Measurements from ENCODE around the gene ATP5F1B. TPM values are rescaled to one million over a fixed set of nuclear protein-coding genes. Genes with fewer than 3 reads are reported as not detected.

The ATP5F1B gene
- 1,192 TPM for polyA plus RNA-seq (ENCODE audit: insufficient read length)
- long read RNA-seq, donor 1, transcript ATP5F1B-208 (2 exons, 457 nt): minor isoform, 50 of 885 reads
- long read RNA-seq, donor 1, transcript ATP5F1B-201 (10 exons, 1,839 nt): major isoform, 263 of 885 reads
- long read RNA-seq, donor 1, partial matches to known transcripts: 561 of 885 reads
- long read RNA-seq, donor 1, other reads (novel, unspliced or antisense): 7 of 885 reads
- long read RNA-seq, donor 2, transcript ATP5F1B-201 (10 exons, 1,839 nt): major isoform, 226 of 730 reads
- long read RNA-seq, donor 2, transcript ATP5F1B-206 (3 exons, 863 nt): minor isoform, 5 of 730 reads
- long read RNA-seq, donor 2, transcript ATP5F1B-208 (2 exons, 457 nt): minor isoform, 38 of 730 reads
- long read RNA-seq, donor 2, partial matches to known transcripts: 452 of 730 reads
- long read RNA-seq, donor 2, other reads (novel, unspliced or antisense): 9 of 730 reads
- long read RNA-seq, donor 3, transcript ATP5F1B-208 (2 exons, 457 nt): minor isoform, 38 of 784 reads
- long read RNA-seq, donor 3, transcript ATP5F1B-201 (10 exons, 1,839 nt): major isoform, 183 of 784 reads
- long read RNA-seq, donor 3, transcript ATP5F1B-206 (3 exons, 863 nt): minor isoform, 8 of 784 reads
- long read RNA-seq, donor 3, partial matches to known transcripts: 548 of 784 reads
- long read RNA-seq, donor 3, other reads (novel, unspliced or antisense): 7 of 784 reads
- long read RNA-seq, donor 4, transcript ATP5F1B-201 (10 exons, 1,839 nt): minor isoform, 6 of 86 reads
- long read RNA-seq, donor 4, transcript ATP5F1B-208 (2 exons, 457 nt): major isoform, 19 of 86 reads
- long read RNA-seq, donor 4, partial matches to known transcripts: 59 of 86 reads
- long read RNA-seq, donor 4, other reads (novel, unspliced or antisense): 0 of 86 reads
- long read RNA-seq, donor 5, transcript ATP5F1B-206 (3 exons, 863 nt): minor isoform, 8 of 1,551 reads
- long read RNA-seq, donor 5, transcript ATP5F1B-201 (10 exons, 1,839 nt): major isoform, 355 of 1,551 reads
- long read RNA-seq, donor 5, transcript ATP5F1B-208 (2 exons, 457 nt): minor isoform, 58 of 1,551 reads
- long read RNA-seq, donor 5, partial matches to known transcripts: 1,104 of 1,551 reads
- long read RNA-seq, donor 5, other reads (novel, unspliced or antisense): 26 of 1,551 reads
- long read RNA-seq, donor 6, transcript ATP5F1B-208 (2 exons, 457 nt): minor isoform, 45 of 924 reads
- long read RNA-seq, donor 6, transcript ATP5F1B-206 (3 exons, 863 nt): minor isoform, 6 of 924 reads
- long read RNA-seq, donor 6, transcript ATP5F1B-201 (10 exons, 1,839 nt): major isoform, 235 of 924 reads
- long read RNA-seq, donor 6, partial matches to known transcripts: 638 of 924 reads
- long read RNA-seq, donor 6, other reads (novel, unspliced or antisense): 0 of 924 reads
- long read RNA-seq, donor 7, transcript ATP5F1B-206 (3 exons, 863 nt): minor isoform, 8 of 1,094 reads
- long read RNA-seq, donor 7, transcript ATP5F1B-201 (10 exons, 1,839 nt): major isoform, 379 of 1,094 reads
- long read RNA-seq, donor 7, transcript ATP5F1B-208 (2 exons, 457 nt): minor isoform, 56 of 1,094 reads
- long read RNA-seq, donor 7, partial matches to known transcripts: 627 of 1,094 reads
- long read RNA-seq, donor 7, other reads (novel, unspliced or antisense): 24 of 1,094 reads
- long read RNA-seq, donor 8, transcript ATP5F1B-208 (2 exons, 457 nt): minor isoform, 11 of 297 reads
- long read RNA-seq, donor 8, transcript ATP5F1B-201 (10 exons, 1,839 nt): major isoform, 113 of 297 reads
- long read RNA-seq, donor 8, partial matches to known transcripts: 165 of 297 reads
- long read RNA-seq, donor 8, other reads (novel, unspliced or antisense): 5 of 297 reads

DNA sequence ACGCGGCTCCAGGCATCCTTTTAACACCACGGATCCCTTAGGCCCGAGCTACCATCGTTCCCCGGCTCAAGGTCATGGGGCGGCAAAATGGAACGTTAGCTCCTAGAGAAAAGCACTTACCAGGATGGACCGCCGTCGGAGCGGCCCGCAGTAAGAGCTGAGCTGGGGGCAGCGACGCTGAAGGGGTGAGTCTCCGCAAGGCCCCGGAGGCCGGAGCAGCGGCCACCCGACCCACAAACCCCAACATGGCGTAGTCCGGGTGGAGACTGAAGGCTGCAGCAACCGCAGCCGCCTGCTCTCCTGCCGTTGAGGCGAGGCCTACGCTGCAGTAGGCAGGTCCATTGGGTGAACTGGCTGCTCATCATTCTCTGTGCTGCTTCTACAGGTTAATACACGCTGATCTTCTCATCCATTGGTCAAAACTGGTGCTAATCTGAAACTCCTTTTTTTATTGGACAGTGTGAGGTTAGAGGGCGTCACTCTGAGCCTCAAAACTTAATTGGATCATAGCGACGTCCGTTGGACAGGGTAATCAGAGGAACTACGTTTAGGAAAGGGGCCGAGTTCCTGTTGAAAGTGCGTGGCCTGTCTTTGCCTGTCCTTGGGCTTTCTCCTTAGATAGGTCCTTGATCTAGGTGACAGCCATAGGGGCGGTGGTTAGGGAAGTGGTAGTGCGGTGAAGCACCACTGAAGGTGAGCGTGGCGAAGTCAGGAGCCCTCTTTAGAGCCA is at the start of gene ATP5F1B:
ATP5F1B (minus strand) TSS at position 268 of the 730 bp plus-strand sequence; CDS start at position 247, 21 bp downstream.
- DNase-seq: peak; percentile 100

DNA sequence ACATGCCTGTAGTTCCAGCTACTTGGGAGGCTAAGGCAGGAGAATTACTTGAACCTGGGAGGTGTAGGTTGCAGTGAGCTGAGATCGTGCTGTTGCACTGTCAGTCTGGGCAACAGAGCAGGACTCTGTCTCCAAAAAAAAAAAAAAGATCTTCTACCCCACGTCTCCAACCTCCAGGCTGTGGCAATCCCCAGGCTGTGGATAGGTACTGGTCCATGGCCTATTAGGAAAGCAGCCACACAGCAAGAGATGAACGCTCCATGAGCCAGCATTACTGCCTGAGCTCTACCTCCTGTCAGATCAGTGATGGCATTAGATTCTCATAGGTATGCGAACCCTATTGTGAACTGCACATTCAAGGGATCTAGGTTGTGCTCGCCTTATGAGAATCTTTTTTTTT is 48.4 kb upstream of the ATP5F1B start:
- no peak for DNase-seq

DNA sequence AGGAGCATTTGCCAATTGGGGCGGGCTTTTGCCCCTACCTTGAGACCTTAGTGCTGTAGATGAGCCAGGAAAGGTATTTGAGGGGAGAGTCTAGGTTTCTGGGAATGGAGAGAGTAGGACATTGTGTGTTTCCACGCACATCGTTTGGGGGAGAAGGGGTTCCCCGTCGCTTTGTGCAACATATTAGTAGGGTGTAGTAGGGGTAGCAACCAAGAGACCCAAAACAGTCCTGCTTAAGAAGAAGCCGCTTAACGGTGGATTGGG is 43.0 kb upstream of the ATP5F1B start:
- DNase-seq: no peak

DNA sequence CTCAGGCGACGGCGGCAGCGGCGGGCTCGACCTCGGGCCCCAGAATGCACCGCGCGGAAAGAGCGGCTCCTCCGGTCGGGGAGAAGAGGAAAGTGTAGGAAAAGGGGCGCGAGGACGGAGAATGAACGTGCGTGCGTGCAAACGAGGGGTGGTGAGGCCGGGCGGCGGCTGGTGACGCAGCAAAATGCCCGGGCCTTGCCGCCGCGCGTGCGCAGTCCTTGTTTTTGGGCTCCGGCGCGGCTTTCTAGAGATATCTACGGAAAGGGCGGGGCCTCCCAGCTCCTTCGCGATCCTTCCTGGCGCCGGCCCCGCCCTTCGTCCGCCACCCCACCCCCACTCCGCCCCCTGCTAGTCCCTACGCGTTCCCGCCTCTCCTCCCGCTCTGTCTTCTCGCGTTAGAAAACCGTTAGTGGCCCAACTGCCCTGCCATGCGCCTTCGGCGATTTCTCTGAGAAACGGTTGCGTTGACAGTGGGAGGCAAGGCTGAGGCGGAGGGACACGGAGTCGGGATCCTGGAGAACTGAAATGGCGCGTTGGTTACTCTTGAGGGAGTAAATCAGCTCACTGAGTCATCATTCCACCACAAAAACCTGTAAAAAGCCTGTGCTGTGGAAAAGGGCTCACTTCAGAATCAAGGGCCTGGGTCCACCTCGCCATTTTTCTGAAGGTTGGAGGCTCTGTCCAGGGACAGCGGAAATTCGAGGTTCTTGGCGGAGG is 42.5 kb upstream of the ATP5F1B start, which contains the start of gene PTGES3:
PTGES3 (minus strand) TSS at position 156 of the 717 bp plus-strand sequence. CDS start 285 bp downstream, outside the sequence.
- peak; percentile 98 for DNase-seq

DNA sequence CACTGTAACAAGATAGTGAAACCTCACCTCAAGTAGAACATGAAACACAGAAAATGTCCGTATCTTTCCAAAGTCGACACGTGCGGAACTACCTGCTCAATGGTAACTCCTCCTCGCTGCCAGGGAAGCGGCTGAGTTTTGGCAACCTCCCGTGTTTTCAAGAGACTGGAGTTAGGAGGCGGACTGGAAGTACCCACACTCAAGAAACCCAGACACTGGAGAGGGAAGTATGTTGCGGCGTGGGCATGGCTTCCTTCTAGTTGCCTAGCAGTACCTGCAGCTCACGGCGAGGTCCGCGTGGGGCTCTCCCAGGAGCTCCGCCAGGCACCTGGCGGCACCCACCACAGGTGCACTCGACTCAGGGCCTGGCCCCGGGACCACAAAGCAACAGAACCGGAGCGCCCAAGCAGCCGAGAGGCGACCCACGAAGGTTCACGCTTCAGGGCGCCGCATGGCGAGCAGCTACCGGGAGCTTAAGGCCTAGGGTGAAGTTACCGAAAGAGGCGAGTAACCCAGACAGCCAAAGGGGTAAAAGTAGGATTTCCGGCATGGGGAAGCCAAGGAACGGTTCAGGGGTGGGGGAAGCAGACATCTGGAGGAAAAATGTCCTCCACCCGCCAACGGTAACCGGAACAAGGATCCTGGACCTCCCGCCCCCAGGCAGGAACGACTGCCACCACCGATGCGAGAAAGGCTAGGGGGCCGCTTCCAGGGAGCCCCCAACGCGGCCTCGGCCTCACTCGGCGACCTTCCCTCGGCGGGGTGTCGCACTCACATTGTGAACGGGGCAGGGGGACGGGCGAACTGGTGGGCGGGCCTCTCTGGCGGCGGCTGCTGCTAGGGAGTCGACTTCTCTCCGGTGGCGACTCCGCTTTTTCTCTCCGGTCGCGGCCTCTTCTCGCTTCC is 41.7 kb upstream of the ATP5F1B start:
- peak; percentile 32 for DNase-seq

DNA sequence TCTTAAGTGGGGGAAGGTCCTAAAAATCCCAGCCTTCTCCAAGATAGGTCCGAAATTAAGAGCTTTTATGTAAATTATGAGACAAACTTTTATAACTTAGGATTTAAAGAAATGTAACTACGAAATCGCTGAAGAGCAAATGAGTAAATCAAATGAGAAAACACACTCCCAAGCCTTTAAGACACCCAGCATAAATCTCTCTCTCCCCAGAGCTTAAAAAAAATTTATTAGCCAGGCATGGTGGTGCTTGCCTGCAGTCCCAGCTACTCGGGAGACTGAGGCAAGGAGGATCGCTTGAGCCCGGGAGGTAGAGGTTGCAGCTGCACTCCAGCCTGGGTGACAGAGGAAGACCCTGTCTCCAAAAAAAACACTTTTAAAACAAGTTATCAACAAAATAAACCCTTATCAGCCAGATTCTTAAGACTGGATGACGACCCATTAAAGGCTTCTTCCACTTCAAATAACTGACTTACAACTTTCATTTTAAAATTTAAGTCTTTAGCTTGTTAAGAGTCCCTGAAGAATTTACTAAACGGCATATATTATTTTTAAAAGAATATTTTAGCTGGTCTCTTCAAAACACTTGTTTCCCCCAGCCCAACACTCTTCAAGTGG is 39.1 kb upstream of the ATP5F1B start:
- DNase-seq: peak; percentile 28

DNA sequence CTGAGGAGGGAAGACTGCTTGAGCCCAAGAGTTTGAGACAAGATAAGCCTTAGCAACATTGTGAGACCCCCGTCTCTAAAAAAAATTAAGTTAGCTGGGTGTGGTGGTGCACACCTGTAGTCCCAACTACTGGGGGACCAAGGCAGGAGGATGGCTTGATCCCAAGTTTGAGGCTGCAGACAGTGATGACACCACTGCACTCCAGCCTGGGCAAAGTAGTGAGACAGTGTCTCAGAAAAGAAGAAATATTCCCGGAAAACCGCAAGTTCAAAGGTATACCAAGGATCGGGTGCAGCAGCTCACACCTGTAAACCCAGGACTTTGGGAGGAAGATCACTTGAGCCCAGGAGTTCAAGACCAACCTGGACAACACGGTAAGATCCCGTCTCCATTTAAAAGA is 36.5 kb upstream of the ATP5F1B start:
- no peak for DNase-seq

DNA sequence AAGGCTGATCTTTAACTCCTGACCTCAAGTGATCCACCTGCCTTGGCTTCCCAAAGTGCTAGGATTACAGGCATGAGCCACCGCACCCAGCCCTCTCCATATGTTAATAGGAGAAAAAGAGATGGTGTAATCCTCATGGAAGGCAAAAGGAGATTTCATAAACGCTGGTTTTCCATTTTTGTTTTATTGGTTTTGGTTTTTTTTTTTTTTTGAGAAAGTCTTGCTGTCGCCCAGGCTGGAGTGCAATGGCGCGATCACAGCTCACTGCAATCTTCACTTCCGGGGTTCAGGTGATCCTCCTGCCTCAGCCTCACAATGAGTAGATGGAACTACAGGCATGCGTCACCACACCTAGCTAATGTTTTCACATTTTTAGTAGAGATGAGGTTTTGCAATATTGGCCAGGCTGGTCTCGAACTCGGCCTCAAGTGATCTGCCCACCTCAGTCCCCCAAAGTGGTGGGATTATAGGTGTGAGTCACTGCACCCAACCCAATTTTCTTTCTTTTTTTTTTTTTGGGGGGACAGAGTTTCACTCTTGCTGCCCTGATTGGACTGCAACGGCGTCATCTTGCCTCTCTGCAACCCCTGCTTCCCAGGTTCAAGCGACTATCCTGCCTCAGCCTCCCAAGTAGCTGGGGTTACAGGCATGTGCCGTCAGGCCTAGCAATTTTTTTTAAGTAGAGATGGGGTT is 34.2 kb upstream of the ATP5F1B start:
- DNase-seq: no peak

DNA sequence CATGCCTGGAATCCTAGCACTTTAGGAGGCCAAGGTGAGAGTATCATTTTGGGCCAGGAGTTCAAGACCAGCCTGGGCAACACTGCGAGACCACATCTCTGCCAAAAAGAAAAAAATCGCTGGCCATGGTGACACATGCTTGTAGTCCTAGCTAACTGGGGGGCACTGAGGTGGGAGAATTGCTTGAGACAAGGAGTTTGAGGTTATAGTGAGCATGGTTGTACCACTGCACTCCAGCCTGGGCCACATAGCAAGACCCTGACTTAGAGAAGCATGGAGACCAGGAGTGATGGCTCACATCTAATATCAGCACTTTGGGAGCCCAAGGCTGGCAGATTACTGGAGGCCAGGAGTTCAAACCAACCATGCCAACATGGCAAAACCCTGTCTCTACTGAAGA is 33.1 kb upstream of the ATP5F1B start:
- no peak for DNase-seq

DNA sequence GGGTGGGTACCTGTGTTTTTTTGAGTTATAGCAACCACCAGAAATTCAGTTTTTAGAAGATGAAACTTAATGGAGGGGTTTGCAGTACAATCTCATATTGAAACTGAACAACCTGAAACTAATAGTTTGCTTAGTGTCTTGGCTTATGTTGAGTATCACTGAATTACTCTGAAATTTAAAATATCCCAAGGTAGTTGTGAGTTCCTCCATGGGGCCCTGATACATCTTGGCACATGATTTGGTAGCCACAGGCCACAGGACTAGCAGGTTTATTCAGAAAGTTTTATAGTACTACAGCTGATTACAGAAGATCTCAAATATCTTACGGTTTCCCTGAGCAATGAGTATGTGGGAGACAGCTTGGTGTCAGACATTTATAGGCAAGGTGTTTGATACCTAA is 31.9 kb upstream of the ATP5F1B start:
- DNase-seq: no peak

DNA sequence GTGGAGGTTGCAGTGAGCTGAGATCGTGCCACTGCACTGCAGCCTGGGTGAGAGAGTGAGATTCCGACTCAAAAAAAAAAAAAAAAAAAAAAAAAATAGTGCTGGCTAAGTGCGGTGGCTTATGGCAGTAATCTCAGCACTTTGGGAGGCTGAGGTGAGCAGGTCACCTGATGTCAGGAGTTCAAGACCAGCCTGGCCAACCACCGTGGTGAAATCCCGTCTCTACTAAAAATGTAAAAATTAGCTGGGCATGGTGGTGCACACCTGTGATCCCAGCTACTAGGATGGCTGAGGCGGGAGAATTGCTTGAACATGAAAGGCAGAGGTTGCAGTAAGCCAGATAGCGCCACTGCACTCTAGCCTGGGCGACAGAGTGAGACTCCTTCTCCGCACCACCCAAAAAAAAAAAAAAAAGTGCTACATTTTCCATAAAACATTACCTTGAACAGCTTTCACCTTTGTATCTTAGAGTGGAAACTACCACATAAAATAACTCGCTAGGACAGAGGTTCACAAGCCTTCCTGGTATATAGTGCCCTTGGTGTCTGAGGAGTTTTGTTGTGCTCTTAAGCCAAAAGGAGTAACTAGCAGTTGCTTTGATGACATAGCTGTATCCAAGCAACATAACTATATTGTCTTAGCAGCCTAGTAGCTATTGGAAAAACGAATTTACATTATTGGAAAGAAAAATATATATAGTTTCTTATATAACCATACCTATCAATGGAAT is 31.2 kb upstream of the ATP5F1B start:
- DNase-seq: no peak

DNA sequence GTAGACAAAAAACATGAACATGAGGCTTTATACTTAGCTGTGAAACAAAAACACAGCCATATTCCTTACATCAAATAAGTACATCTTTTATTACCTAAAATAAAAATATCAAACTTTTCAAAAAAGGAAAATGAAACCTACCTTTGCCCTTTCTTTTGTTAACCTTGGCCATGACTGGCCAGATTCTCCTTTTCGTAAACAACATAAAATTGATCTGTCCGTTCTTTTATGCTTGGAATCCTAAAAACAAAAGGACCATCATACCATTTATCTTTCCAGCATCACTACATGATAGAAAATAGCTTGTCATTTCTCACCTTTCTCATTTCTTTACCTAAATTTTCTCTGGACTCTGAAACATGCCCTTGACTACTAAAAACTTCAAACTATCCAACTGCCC is 25.8 kb upstream of the ATP5F1B start:
- no peak for DNase-seq

DNA sequence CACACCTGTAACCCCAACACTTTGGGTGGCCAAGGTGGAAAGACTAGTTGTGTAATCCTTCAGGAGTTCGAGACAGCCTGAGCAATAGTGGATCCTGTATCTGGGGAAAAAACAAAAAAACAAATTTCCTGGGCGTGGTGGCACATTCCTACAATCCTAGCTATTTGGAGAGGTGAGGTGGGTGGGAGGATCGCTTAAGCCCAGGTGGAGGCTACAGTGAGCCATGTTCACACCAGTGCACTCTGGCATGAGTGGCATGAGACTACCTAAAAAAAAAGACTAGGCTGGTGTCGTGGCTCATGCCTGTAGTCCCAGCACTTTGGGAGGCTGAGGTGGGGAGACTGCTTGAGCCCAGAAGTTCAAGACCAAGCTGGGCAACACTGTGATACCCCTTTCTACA is 25.1 kb upstream of the ATP5F1B start:
- DNase-seq: no peak

DNA sequence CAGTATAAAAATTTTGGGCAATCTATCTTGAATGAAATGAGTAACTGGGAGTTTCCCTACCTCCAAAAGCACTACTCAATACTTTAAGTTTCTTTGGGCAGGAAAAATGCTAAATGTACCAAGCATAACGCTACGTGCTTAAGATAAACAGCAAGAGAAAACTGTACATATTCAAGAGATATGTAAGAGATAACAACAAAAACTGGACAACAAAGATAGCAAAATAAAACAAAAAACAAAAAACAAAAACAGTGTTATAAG is 22.3 kb upstream of the ATP5F1B start:
- no peak for DNase-seq

DNA sequence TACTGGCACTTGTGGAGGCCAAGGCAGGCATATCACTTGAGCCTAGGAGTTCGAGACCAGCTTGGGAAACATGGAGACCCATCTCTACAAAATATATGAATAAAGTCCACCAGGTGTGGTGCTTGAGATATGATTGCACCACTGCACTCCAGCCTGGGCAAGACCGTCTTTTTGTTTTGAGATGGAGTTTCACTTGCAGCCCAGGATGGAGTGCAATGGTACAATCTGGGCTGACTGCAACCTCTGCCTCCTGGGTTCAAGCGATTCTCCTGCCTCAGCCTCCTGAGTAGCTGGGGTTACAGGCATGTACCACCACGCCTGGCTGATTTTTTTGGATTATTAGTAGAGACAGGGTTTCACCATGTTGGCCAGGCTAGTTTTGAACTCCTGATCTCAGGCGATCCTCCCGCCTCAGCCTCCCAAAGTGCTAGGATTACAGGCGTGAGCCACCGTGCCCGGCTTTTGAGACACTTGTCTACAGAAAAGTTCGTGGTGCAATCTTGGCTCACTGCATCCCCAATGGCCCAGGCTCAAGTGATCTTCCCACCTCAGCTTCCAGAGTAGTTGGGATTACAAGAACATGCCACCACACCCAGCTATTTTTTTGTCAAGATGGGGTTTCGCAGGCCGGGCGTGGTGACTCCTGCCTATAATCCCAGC is 16.3 kb upstream of the ATP5F1B start:
- DNase-seq: no peak

DNA sequence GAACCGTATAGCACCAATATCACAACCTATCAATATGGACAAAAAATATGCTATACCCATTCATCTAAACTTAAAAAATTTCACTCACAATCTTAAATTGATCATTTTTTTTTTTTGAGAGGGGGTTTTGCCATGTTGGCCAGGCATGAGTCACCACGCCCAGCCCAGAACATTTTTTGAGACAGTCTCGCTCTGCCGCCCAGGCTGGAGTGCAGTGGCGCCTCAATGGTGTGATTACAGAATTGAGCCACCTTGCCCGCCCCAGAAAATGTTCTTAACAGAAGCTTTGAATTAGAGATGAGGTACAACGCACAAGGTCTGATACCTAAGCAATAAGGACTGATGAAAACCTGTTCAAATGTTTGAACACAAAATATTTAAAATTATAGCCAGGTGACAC is 15.8 kb upstream of the ATP5F1B start:
- no peak for DNase-seq

DNA sequence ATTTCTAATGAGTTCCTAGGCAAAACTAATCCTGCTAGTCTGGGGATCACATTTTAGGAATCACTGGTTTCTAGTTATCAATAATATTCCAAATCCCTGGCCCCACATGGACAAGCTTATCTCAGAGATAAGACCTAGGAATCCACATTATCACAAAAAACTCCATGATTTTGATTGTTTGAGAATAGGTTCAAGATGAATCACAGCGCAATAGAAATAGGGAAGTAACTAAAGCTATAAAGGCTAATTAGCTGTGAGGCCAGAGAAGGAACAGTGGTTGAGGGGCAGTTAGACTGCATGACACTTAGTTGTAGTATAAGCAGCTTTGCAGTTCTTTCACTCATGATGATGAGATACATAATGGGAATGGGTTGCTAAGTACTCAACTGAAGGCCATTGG is 13.1 kb upstream of the ATP5F1B start:
- no peak for DNase-seq

All from left kidney (tissue), 8 donors.